Subcutaneous adipose tissue (tissue), 4 donors: Measurements from ENCODE around the gene GDPD5. TPM values are rescaled to one million over a fixed set of nuclear protein-coding genes. Genes with fewer than 3 reads are reported as not detected.

Source experiments
- total RNA-seq, 4 donors: library from RNA; depleted of rRNA; stranded (reverse); fragments of >200 nt; gene quantifications; one replicate each; pipeline ENCODE4 v1.1.0, GENCODE V29; 2016
- TF ChIP-seq, protein P1 (sequence below): fragments of 450-650 bp; IDR thresholded peaks from one replicate; pipeline ENCODE4 v1.5.1; 2016; ENCODE audit warnings: low read depth, mild to moderate bottlenecking, control low read depth, antibody characterized with exemption, moderate library complexity

Gene GDPD5
- total RNA-seq, 4 donors from 2014 or later: 19.2 to 96.8 (median 32.6) TPM

GRCh38 chr11:75432911-75433321 is 92.8 kb downstream of the GDPD5 start, which contains the start of gene KLHL35:
TSS of gene KLHL35 (minus strand) at chr11:75433203. CDS start at chr11:75430629, 2,574 bp downstream.
- TF ChIP-seq, protein P1, sequence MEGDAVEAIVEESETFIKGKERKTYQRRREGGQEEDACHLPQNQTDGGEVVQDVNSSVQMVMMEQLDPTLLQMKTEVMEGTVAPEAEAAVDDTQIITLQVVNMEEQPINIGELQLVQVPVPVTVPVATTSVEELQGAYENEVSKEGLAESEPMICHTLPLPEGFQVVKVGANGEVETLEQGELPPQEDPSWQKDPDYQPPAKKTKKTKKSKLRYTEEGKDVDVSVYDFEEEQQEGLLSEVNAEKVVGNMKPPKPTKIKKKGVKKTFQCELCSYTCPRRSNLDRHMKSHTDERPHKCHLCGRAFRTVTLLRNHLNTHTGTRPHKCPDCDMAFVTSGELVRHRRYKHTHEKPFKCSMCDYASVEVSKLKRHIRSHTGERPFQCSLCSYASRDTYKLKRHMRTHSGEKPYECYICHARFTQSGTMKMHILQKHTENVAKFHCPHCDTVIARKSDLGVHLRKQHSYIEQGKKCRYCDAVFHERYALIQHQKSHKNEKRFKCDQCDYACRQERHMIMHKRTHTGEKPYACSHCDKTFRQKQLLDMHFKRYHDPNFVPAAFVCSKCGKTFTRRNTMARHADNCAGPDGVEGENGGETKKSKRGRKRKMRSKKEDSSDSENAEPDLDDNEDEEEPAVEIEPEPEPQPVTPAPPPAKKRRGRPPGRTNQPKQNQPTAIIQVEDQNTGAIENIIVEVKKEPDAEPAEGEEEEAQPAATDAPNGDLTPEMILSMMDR: no peak

GRCh38 chr11:75431533-75432525 is 93.9 kb downstream of the GDPD5 start:
- TF ChIP-seq, protein P1: no peak

- TF ChIP-seq, protein P1: no peak
Observed at GRCh38 chr11:75430714-75431532, 94.8 kb downstream of the GDPD5 start.

- TF ChIP-seq, protein P1: no peak
Observed at GRCh38 chr11:75429902-75430713, 95.6 kb downstream of the GDPD5 start.

DNA sequence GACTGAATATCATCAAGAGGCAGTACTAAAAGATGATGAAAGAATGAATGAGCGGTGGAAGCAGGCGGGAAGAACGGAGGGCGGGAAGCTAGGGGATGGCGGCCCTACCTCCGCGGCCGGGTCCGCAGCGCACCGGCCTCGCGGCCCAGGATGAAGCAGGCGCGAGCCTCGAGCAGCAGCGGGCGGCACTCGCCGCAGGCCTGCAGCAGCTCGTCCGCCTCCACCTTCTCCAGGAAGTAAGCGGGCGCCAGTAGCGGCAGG is 96.2 kb downstream of the GDPD5 start:
- TF ChIP-seq, protein P1: no peak

DNA sequence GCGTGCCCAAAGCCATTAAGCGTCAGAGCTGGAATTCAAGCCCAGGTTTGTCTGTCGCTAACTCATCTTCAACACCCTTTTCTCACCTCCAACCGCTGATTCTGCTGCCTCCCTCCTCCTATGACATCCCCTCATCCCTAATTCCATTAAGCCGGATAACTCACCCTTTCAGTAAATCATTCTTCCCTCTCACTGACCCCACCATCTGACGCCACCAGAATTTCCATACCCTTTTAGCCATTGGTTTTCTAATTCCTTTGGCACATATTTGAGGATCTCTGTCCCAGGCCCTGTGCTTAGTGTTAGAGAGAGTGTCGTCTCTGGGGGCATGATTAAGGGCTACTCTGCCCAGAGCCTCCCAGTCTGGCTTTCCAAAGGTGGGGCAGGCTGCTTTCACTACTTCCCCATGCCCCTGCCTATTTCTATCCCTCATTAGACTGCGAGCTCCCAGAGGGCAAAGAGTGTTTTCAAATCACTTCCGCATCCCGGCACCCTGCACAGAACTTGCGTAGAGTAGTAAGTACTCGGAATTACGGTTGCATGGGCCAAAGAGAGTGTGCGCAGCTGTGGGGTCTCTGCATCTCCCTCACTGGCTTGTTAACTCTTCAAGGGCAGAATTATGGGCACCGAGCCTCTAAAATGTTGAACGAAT is 96.6 kb downstream of the GDPD5 start:
- TF ChIP-seq, protein P1: no peak
